CD14-positive monocyte (primary cell): ENCODE measurements around the gene POPDC2. TPM values are rescaled to one million over a fixed set of nuclear protein-coding genes. Genes with fewer than 3 reads are reported as not detected.

ENCODE experiments used
- DNase-seq, 3 donors: peaks; one replicate each; pipeline ENCODE4 v3.0.0-alpha.2; 2011 to 2022
- H2AFZ ChIP-seq: 2 replicates; pipeline ENCODE4 v1.6.0; 2012; ENCODE audit warnings: mild to moderate bottlenecking, low read depth, low read length, inconsistent platforms; ENCODE audit not compliant: insufficient read depth, poor library complexity, severe bottlenecking
- H3K27ac ChIP-seq, 2 donors: 1 replicate in 1 of 2; 2 replicates in 1 of 2; pipeline ENCODE4 v1.5.1; 2012 to 2013; ENCODE audit warnings: low read length in 2 of 2, control low read depth in 1 of 2, inconsistent platforms in 1 of 2, low read depth in 1 of 2, mild to moderate bottlenecking in 1 of 2
- H3K27me3 ChIP-seq, 2 donors: one replicate each; pipeline versions ENCODE4 v1.6.0 to v1.6.1; 2011 to 2013; ENCODE audit warnings: low read length in 2 of 2; ENCODE audit not compliant: control insufficient read depth in 2 of 2, insufficient read depth in 2 of 2
- H3K36me3 ChIP-seq, 2 donors: replicated peaks in 1 of 2; 1 replicate in 1 of 2; 2 replicates in 1 of 2; pipeline versions ENCODE4 v1.5.1 to v1.6.1; 2012 to 2013; ENCODE audit warnings: low read length in 2 of 2, control low read depth in 1 of 2, inconsistent platforms in 1 of 2, mild to moderate bottlenecking in 1 of 2; ENCODE audit not compliant: insufficient read depth in 2 of 2, control insufficient read depth in 1 of 2
- H3K4me1 ChIP-seq, 2 donors: 1 replicate in 1 of 2; 2 replicates in 1 of 2; pipeline versions ENCODE4 v1.5.1 to v1.6.1; 2012 to 2013; ENCODE audit warnings: low read length in 2 of 2, control low read depth in 1 of 2, inconsistent platforms in 1 of 2, mild to moderate bottlenecking in 1 of 2, moderate library complexity in 1 of 2; ENCODE audit not compliant: insufficient read depth in 2 of 2, control insufficient read depth in 1 of 2
- H3K4me2 ChIP-seq: replicated peaks from 2 replicates; pipeline ENCODE3; 2012; ENCODE audit warnings: low read length, moderate library complexity, mild to moderate bottlenecking; ENCODE audit not compliant: poor library complexity, severe bottlenecking; ENCODE audit errors: extremely low read depth
- H3K4me3 ChIP-seq, 3 experiments: fragments of 200-600 bp in 1 of 3; sonication (generic) in 1 of 3; replicated peaks in 1 of 3; 1 replicate in 2 of 3; 2 replicates in 1 of 3; pipeline ENCODE4 v1.5.1; 2011 to 2013; ENCODE audit warnings: low read length in 3 of 3, mild to moderate bottlenecking in 3 of 3, control low read depth in 2 of 3, low read depth in 2 of 3, inconsistent platforms in 1 of 3, moderate library complexity in 1 of 3
- H3K79me2 ChIP-seq: 2 replicates; pipeline ENCODE4 v1.6.0; 2012; ENCODE audit warnings: mild to moderate bottlenecking, control low read depth, inconsistent platforms, low read length, moderate library complexity; ENCODE audit not compliant: insufficient read depth
- H3K9ac ChIP-seq: 2 replicates; pipeline ENCODE4 v1.6.0; 2017; ENCODE audit warnings: low read length, mild to moderate bottlenecking; ENCODE audit not compliant: insufficient read depth, poor library complexity, severe bottlenecking
- H3K9me3 ChIP-seq, 2 donors: replicated peaks in 1 of 2; 1 replicate in 1 of 2; 2 replicates in 1 of 2; pipeline versions ENCODE4 v1.5.1 to v1.6.1; 2012 to 2013; ENCODE audit warnings: low read length in 2 of 2, control low read depth in 1 of 2; ENCODE audit not compliant: control insufficient read depth in 1 of 2, insufficient read depth in 1 of 2
- H4K20me1 ChIP-seq: 2 replicates; pipeline ENCODE4 v1.6.0; 2012; ENCODE audit warnings: mild to moderate bottlenecking, low read length, control low read depth, moderate library complexity; ENCODE audit not compliant: insufficient read depth
- H3K27ac Mint-ChIP-seq, 7 donors: one replicate each; pipeline ENCODE4 v1.8.0; 2020; ENCODE audit warnings: mild to moderate bottlenecking in 7 of 7, mixed read lengths in 7 of 7, moderate library complexity in 6 of 7, inconsistent platforms in 2 of 7
- H3K27me3 Mint-ChIP-seq, 3 donors: one replicate each; pipeline ENCODE4 v1.8.0; 2021 to 2022; ENCODE audit warnings: low read depth in 3 of 3, mild to moderate bottlenecking in 3 of 3, mixed read lengths in 3 of 3, moderate library complexity in 3 of 3, inconsistent platforms in 1 of 3
- H3K36me3 Mint-ChIP-seq, 2 donors: one replicate each; pipeline ENCODE4 v1.8.0; 2020; ENCODE audit warnings: mixed read lengths in 2 of 2, inconsistent platforms in 1 of 2, mild to moderate bottlenecking in 1 of 2
- H3K4me1 Mint-ChIP-seq: one replicate; pipeline ENCODE4 v1.8.0; 2020; ENCODE audit warnings: mild to moderate bottlenecking, mixed read lengths
- H3K4me3 Mint-ChIP-seq, 2 donors: one replicate each; pipeline ENCODE4 v1.8.0; 2020; ENCODE audit warnings: mild to moderate bottlenecking in 2 of 2, mixed read lengths in 2 of 2, moderate library complexity in 1 of 2
- H3K9me3 Mint-ChIP-seq, 7 donors: one replicate each; pipeline ENCODE4 v1.8.0; 2020 to 2022; ENCODE audit warnings: mixed read lengths in 7 of 7, mild to moderate bottlenecking in 6 of 7, moderate library complexity in 6 of 7, inconsistent platforms in 2 of 7
- WGBS: methylation state at CpG from one replicate; pipeline ENCODE4 v1.1.5; 2013; ENCODE audit warnings: missing lambda C conversion rate; ENCODE audit not compliant: insufficient coverage; 5-methylcytosine and 5-hydroxymethylcytosine counted together
- intact Hi-C, 2 donors: fragments of 100-400 bp; cut with micrococcal nuclease; formaldehyde crosslinking; loops; one replicate each; pipeline versions ENCODE4 v1.15.0 to v1.15.1; 2023
- polyA plus RNA-seq, 3 donors: library from polyadenylated mRNA; depleted of rRNA in 1 of 3; unstranded in 2 of 3; stranded (reverse) in 1 of 3; fragments of 300-500 nt in 2 of 3; fragments of >200 nt in 1 of 3; fragmentation: Illumina TruSeq in 2 of 3; gene quantifications; 1 replicate in 2 of 3; 2 replicates in 1 of 3; pipeline ENCODE4 v1.2.3, GENCODE V29; 2012 to 2021
- TF ChIP-seq, protein P1 (sequence below): fragments of 200-600 bp; IDR thresholded peaks from one replicate; pipeline ENCODE4 v1.8.0; 2022; ENCODE audit warnings: antibody characterized with exemption, mild to moderate bottlenecking

POPDC2 gene
- polyA plus RNA-seq, 3 donors, result 0.58 to 6.7 (median 0.63) TPM

DNA sequence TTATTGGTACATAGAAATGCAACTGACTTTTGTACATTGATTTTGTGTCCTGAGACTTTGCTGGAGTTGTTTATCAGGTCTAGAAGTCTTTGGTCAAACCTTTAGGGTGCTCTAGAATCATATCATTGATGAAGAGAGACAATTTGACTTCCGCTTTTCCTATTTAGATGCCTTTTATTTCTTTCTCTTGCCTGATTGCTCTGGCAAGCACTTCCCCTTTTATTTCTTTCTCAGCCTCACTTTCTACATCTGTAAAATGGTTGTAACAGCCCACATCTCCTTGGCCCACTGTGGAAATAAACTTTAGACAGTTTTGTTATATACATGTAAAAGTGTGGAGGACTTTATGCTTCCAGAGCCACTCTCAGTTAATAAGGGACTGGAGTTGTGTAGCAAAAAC lies 48.7 kb downstream of the POPDC2 start:
- Histone ChIP-seq H3K27ac (no peak overlapping the region), H2AFZ (no peak overlapping the region), H3K79me2 (no peaks in the 10 kb centered on the region), H4K20me1 (no peaks in the 10 kb centered on the region), H3K4me2 (no peak overlapping the region), H3K4me1 (no peaks in the 10 kb centered on the region), H3K27me3 (no peaks in the 10 kb centered on the region), H3K4me3 (no peak overlapping the region), H3K9me3 (no peaks in the 10 kb centered on the region), H3K9ac (no peak overlapping the region), H3K36me3 (no peaks in the 10 kb centered on the region)
- Mint-ChIP-seq H3K36me3 (no peaks in the 10 kb centered on the region), H3K4me1 (no peaks in the 10 kb centered on the region), H3K27me3 (peaks cover 2 to 10% (median 4%) of the 10 kb centered on the region in 3 donors), H3K4me3 (no peak overlapping the region), H3K9me3 (peaks cover 0 to 8% (median 0%) of the 10 kb centered on the region in 7 donors), H3K27ac (peak overlapping the region in 1 of 7 donors; percentile 38)
- TF ChIP-seq, protein P1, sequence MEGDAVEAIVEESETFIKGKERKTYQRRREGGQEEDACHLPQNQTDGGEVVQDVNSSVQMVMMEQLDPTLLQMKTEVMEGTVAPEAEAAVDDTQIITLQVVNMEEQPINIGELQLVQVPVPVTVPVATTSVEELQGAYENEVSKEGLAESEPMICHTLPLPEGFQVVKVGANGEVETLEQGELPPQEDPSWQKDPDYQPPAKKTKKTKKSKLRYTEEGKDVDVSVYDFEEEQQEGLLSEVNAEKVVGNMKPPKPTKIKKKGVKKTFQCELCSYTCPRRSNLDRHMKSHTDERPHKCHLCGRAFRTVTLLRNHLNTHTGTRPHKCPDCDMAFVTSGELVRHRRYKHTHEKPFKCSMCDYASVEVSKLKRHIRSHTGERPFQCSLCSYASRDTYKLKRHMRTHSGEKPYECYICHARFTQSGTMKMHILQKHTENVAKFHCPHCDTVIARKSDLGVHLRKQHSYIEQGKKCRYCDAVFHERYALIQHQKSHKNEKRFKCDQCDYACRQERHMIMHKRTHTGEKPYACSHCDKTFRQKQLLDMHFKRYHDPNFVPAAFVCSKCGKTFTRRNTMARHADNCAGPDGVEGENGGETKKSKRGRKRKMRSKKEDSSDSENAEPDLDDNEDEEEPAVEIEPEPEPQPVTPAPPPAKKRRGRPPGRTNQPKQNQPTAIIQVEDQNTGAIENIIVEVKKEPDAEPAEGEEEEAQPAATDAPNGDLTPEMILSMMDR, result no peak
- no peak for DNase-seq
- intact Hi-C loops, result no loop called here
- 100% methylated on average over 1 of the region's 1 CpG for WGBS

DNA sequence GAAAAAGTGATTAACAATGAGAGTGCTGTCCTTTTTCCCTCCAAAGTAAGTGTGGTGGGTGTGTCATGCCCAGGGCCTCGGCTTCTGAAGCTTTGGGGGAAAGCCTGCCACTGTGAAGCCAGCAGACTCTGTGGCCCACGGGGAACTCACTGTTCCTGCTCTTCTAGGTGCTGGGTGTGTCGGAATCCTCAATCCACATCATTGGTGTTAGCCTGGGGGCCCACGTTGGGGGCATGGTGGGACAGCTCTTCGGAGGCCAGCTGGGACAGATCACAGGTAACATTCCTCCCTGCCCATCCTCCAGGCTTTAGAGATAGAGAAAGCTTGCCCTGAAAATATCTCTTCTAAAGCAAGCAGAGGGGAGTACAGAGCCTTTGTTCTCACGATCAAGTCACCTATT lies 51.1 kb downstream of the POPDC2 start:
- Mint-ChIP-seq H3K4me1 (no peaks in the 10 kb centered on the region), H3K36me3 (no peaks in the 10 kb centered on the region), H3K9me3 (peaks cover 0 to 8% (median 0%) of the 10 kb centered on the region in 7 donors), H3K27ac (no peak overlapping the region), H3K4me3 (no peak overlapping the region), H3K27me3 (peaks cover 2 to 14% (median 4%) of the 10 kb centered on the region in 3 donors)
- intact Hi-C loops, result no loop called here
- H3K27ac ChIP-seq, result no peak overlapping the region
- H3K4me1 ChIP-seq, result no peaks in the 10 kb centered on the region
- DNase-seq, result no peak
- TF ChIP-seq, protein P1, result no peak
- no peak overlapping the region for H3K4me3 ChIP-seq
- 100% methylated on average over 2 of the region's 6 CpGs for WGBS
- no peaks in the 10 kb centered on the region for H4K20me1 ChIP-seq
- no peaks in the 10 kb centered on the region for H3K79me2 ChIP-seq
- no peaks in the 10 kb centered on the region for H3K36me3 ChIP-seq
- no peak overlapping the region for H3K4me2 ChIP-seq
- H3K9me3 ChIP-seq, result no peaks in the 10 kb centered on the region
- no peak overlapping the region for H2AFZ ChIP-seq
- no peaks in the 10 kb centered on the region for H3K27me3 ChIP-seq
- no peak overlapping the region for H3K9ac ChIP-seq
